ENCODE data around the gene ULK3.

Gene ULK3

DNA sequence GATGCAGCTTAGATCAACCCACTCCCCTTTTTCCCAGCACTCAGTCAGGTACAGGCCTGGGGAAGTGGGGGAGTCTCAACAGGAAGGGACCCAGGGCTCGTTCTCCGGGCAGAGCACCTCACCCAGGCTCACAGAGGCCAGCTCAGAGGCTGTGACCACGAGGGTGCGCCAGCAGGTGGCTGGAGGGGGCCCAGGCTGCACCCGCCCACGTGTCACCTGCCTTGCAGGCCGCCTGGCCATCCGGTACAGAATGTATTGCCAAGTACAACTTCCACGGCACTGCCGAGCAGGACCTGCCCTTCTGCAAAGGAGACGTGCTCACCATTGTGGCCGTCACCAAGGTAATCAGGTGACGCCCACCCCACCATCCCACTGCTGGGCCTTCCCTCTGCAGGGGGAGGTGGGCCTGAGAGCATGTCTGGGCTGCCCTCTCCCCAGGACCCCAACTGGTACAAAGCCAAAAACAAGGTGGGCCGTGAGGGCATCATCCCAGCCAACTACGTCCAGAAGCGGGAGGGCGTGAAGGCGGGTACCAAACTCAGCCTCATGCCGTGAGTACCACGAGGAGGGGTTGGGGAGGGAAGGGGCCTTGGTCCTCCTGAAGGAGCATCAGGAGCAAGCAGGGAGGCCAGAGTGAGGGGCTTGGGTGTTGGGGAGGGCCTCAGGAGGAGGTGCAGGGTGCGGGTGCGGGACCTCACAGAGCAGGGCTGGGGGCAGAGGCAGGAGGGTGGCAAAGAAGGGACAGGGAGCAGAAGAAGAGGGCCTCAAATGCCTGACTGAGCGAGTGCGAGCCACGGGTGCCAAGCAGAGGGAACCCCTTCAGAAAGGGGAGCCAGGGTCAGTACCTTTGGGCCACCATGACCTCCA lies 44.3 kb downstream of the ULK3 start:
- no peak overlapping the region for H3K9ac ChIP-seq (ENCODE audit: low read depth, low read length)
- H3K36me3 ChIP-seq (ENCODE audit: insufficient read depth, low read length), result peaks cover 67% of the 10 kb centered on the region
- H3K27ac ChIP-seq (ENCODE audit: low read length), result no peak overlapping the region
- ATAC-seq (ENCODE audit: insufficient read depth, low read depth) (no peak), DNase-seq (no peak)
- TF ChIP-seq CTCF (IDR thresholded peaks at IDR 0.05; ENCODE audit: borderline replicate concordance, extremely low read depth, low read length, poor library complexity, severe bottlenecking), result no peak
- TF ChIP-seq EZH2 (IDR thresholded peaks at IDR 0.05; ENCODE audit: borderline replicate concordance, low read depth, low read length, severe bottlenecking), result no peak
- peaks cover 55% of the 10 kb centered on the region for H4K20me1 ChIP-seq (ENCODE audit: insufficient read depth, low read length)
- no peak overlapping the region for H3K4me3 ChIP-seq (ENCODE audit: low read depth in 1 of 2, low read length in 2 of 2)
- H3K9me3 ChIP-seq (ENCODE audit: insufficient read depth, low read length, severe bottlenecking), result no peaks in the 10 kb centered on the region
- no peaks in the 10 kb centered on the region for H3K4me1 ChIP-seq (ENCODE audit: insufficient read depth, low read length)
- H3K4me2 ChIP-seq (ENCODE audit: insufficient read depth, low read length), result no peak overlapping the region
- H2AFZ ChIP-seq (ENCODE audit: low read depth, low read length), result no peak overlapping the region
- H3K27me3 ChIP-seq (ENCODE audit: insufficient read depth, low read length, poor library complexity), result no peaks in the 10 kb centered on the region
- H3K79me2 ChIP-seq (ENCODE audit: insufficient read depth, low read length), result peaks cover 37% of the 10 kb centered on the region

DNA sequence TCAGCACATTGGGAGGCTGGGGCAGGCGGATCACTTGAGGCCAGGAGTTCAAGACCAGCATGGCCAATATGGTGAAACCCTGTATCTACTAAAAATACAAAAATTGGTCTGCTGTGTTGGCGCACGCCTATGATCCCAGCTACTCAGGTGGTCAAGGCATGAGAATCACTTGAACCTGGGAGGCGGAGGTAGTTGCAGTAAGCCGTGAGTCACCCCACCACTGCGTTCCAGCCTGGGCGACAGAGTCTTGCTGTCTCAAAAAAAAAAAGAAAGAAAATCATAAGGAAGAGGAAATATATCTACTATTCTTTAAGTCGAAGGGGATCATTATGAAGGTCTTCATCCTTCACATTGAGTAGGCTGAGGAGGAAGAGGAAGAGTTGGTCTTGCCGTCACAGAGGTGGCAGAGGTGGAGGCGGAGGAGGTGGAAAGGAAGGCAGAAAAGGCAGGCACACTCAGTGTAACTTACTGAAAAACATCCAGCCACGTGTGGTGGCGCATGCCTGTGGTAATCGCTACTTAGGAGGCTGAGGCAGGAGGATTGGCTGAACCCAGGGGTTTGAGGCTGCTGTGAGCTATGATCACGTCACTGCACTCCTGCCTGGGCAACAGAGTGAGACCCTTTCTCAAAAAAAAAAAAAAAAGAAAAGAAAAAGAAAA lies 46.9 kb downstream of the ULK3 start:
- H2AFZ ChIP-seq (ENCODE audit: low read depth, low read length), result no peak overlapping the region
- H3K27me3 ChIP-seq (ENCODE audit: insufficient read depth, low read length, poor library complexity), result no peaks in the 10 kb centered on the region
- H4K20me1 ChIP-seq (ENCODE audit: insufficient read depth, low read length), result peaks cover 77% of the 10 kb centered on the region
- H3K27ac ChIP-seq (ENCODE audit: low read length), result no peak overlapping the region
- H3K36me3 ChIP-seq (ENCODE audit: insufficient read depth, low read length), result peaks cover 55% of the 10 kb centered on the region
- no peaks in the 10 kb centered on the region for H3K4me1 ChIP-seq (ENCODE audit: insufficient read depth, low read length)
- H3K79me2 ChIP-seq (ENCODE audit: insufficient read depth, low read length), result peaks cover 62% of the 10 kb centered on the region
- no peaks in the 10 kb centered on the region for H3K9me3 ChIP-seq (ENCODE audit: insufficient read depth, low read length, severe bottlenecking)
- DNase-seq (no peak), ATAC-seq (ENCODE audit: insufficient read depth, low read depth) (no peak)
- H3K9ac ChIP-seq (ENCODE audit: low read depth, low read length), result no peak overlapping the region
- no peak overlapping the region for H3K4me2 ChIP-seq (ENCODE audit: insufficient read depth, low read length)
- TF ChIP-seq CTCF (IDR thresholded peaks at IDR 0.05; ENCODE audit: borderline replicate concordance, extremely low read depth, low read length, poor library complexity, severe bottlenecking) (no peak), EZH2 (IDR thresholded peaks at IDR 0.05; ENCODE audit: borderline replicate concordance, low read depth, low read length, severe bottlenecking) (no peak)
- H3K4me3 ChIP-seq (ENCODE audit: low read depth in 1 of 2, low read length in 2 of 2), result no peak overlapping the region

DNA sequence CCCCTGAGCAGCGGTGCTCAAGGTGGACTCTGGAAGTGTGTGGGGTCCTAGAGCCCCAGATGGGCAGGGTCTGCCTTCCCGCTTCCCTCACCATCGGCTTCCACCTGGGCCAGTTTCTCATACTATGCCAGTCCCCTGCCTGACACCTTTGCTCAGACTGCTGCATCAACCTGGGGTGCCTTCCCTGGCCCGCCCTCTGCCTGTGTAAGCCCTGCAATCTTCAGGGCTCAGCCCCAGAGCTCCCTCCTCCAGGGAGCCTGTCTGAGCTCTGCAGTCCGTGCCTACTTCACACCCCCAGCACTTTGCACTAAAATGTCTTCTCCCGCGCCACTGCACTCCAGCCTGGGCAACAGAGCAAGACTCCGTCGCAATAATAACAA lies 48.0 kb downstream of the ULK3 start:
- Histone ChIP-seq H3K27me3 (ENCODE audit: insufficient read depth, low read length, poor library complexity) (no peaks in the 10 kb centered on the region), H3K4me1 (ENCODE audit: insufficient read depth, low read length) (no peaks in the 10 kb centered on the region; the same call in 1 of the 2 replicates), H3K9me3 (ENCODE audit: insufficient read depth, low read length, severe bottlenecking) (no peaks in the 10 kb centered on the region), H3K4me2 (ENCODE audit: insufficient read depth, low read length) (no peak overlapping the region), H3K4me3 (ENCODE audit: low read depth in 1 of 2, low read length in 2 of 2) (no peak overlapping the region), H3K79me2 (ENCODE audit: insufficient read depth, low read length) (peaks cover 73% of the 10 kb centered on the region), H3K27ac (ENCODE audit: low read length) (no peak overlapping the region), H3K36me3 (ENCODE audit: insufficient read depth, low read length) (peaks cover 46% of the 10 kb centered on the region), H4K20me1 (ENCODE audit: insufficient read depth, low read length) (peaks cover 76% of the 10 kb centered on the region), H3K9ac (ENCODE audit: low read depth, low read length) (no peak overlapping the region), H2AFZ (ENCODE audit: low read depth, low read length) (no peak overlapping the region)
- DNase-seq (no peak), ATAC-seq (ENCODE audit: insufficient read depth, low read depth) (no peak)
- no peak for TF ChIP-seq EZH2 (IDR thresholded peaks at IDR 0.05; ENCODE audit: borderline replicate concordance, low read depth, low read length, severe bottlenecking)
- TF ChIP-seq CTCF (IDR thresholded peaks at IDR 0.05; ENCODE audit: borderline replicate concordance, extremely low read depth, low read length, poor library complexity, severe bottlenecking), result no peak
